HepG2 (cell line): Measurements from ENCODE around the gene ENG. TPM values are rescaled to one million over a fixed set of nuclear protein-coding genes. Genes with fewer than 3 reads are reported as not detected.

Experiments
- CBX2 ChIP-seq, 2 experiments: fragments of 200-600 bp in 1 of 2; sonication (generic); formaldehyde crosslinking in 1 of 2; IDR thresholded peaks; 2 replicates each; pipeline versions ENCODE4 v1.7.0 to v1.8.1; 2018 to 2022; ENCODE audit warnings: low read depth in 2 of 2, low read length in 1 of 2, mild to moderate bottlenecking in 1 of 2, missing genetic modification reagents in 1 of 2
- ELF3 ChIP-seq: IDR thresholded peaks from 2 replicates; pipeline ENCODE4 v1.6.1; 2016; ENCODE audit warnings: missing genetic modification reagents, missing compliant biosample characterization
- ERF ChIP-seq: IDR thresholded peaks from 2 replicates; pipeline ENCODE4 v1.6.1; 2018; ENCODE audit warnings: missing biosample characterization, missing genetic modification reagents
- HMGA1 ChIP-seq: sonication (generic); formaldehyde crosslinking; conservative IDR thresholded peaks from 2 replicates; pipeline ENCODE4 v1.4.0; 2020; ENCODE audit warnings: missing genetic modification reagents
- HNRNPL ChIP-seq: fragments of 200-400 bp; formaldehyde crosslinking; IDR thresholded peaks from 2 replicates; pipeline ENCODE4 v1.6.1; 2017; ENCODE audit warnings: mild to moderate bottlenecking, low read depth, low read length
- NKX3-1 ChIP-seq: sonication (generic); formaldehyde crosslinking; IDR thresholded peaks from 2 replicates; pipeline ENCODE4 v1.5.0; 2020; ENCODE audit warnings: missing genetic modification reagents
- SMARCC2 ChIP-seq: fragments of 450-650 bp; IDR thresholded peaks from 2 replicates; pipeline ENCODE4 v1.6.1; 2017; ENCODE audit warnings: antibody characterized with exemption, mild to moderate bottlenecking
- ZBTB7B ChIP-seq: sonication (generic); formaldehyde crosslinking; IDR thresholded peaks from 2 replicates; pipeline ENCODE4 v1.4.0; 2020; ENCODE audit warnings: missing genetic modification reagents
- ZNF274 ChIP-seq: sonication (generic); formaldehyde crosslinking; IDR thresholded peaks from 2 replicates; pipeline ENCODE4 v1.5.1; 2020; ENCODE audit warnings: mild to moderate bottlenecking, missing genetic modification reagents
- ZNF430 ChIP-seq: sonication (generic); formaldehyde crosslinking; IDR thresholded peaks from 2 replicates; pipeline ENCODE4 v1.9.0; 2021; ENCODE audit warnings: mild to moderate bottlenecking, missing genetic modification reagents
- ZNF446 ChIP-seq: sonication (generic); formaldehyde crosslinking; IDR thresholded peaks from 2 replicates; pipeline ENCODE4 v1.5.0; 2020; ENCODE audit warnings: mild to moderate bottlenecking, missing genetic modification reagents
- ZNF790 ChIP-seq: sonication (generic); formaldehyde crosslinking; IDR thresholded peaks from 2 replicates; pipeline ENCODE4 v1.8.0; 2022; ENCODE audit warnings: missing genetic modification reagents, mild to moderate bottlenecking, borderline replicate concordance
- polyA plus RNA-seq, 8 experiments: library from polyadenylated mRNA; depleted of rRNA in 3 of 8; stranded (reverse) in 7 of 8; unstranded in 1 of 8; fragments of >200 nt; fragmentation: Illumina TruSeq in 4 of 8; extraction: Trizol in 4 of 8; gene quantifications; 2 replicates each; pipeline versions ENCODE4 v1.2.1 to v1.2.3, GENCODE V29; 2011 to 2016; ENCODE audit warnings: low read depth in 4 of 8, missing spikeins in 1 of 8, mixed read lengths in 1 of 8; ENCODE audit not compliant: insufficient read depth in 1 of 8
- total RNA-seq, 5 experiments: library from RNA; depleted of rRNA; stranded (reverse); fragments of >200 nt; fragmentation: Illumina TruSeq; extraction: Trizol; gene quantifications; 2 replicates each; pipeline ENCODE4 v1.2.3, GENCODE V29; 2016; ENCODE audit warnings: low read depth in 1 of 5
- TF ChIP-seq, protein P1 (sequence below): IDR thresholded peaks from 2 replicates; pipeline ENCODE4 v1.6.1; 2012; ENCODE audit warnings: inconsistent platforms
- TF ChIP-seq, protein P2 (sequence below): sonication (generic); formaldehyde crosslinking; IDR thresholded peaks from 2 replicates; pipeline ENCODE4 v1.4.0; 2020; ENCODE audit warnings: mild to moderate bottlenecking, missing genetic modification reagents
- TF ChIP-seq, protein P3 (sequence below): sonication (generic); formaldehyde crosslinking; IDR thresholded peaks from 2 replicates; pipeline ENCODE4 v1.8.0; 2022; ENCODE audit warnings: mild to moderate bottlenecking, missing genetic modification reagents, borderline replicate concordance
- TF ChIP-seq, protein P4 (sequence below): sonication (generic); formaldehyde crosslinking; IDR thresholded peaks from 2 replicates; pipeline ENCODE4 v1.4.0; 2020; ENCODE audit warnings: missing genetic modification reagents

ENG gene
- total and polyA plus RNA-seq, 2 of the 13 experiments (the other 11 are each of a cell fraction or from before 2014, with no cell fraction given) = 0.02 to 1.1 TPM

DNA sequence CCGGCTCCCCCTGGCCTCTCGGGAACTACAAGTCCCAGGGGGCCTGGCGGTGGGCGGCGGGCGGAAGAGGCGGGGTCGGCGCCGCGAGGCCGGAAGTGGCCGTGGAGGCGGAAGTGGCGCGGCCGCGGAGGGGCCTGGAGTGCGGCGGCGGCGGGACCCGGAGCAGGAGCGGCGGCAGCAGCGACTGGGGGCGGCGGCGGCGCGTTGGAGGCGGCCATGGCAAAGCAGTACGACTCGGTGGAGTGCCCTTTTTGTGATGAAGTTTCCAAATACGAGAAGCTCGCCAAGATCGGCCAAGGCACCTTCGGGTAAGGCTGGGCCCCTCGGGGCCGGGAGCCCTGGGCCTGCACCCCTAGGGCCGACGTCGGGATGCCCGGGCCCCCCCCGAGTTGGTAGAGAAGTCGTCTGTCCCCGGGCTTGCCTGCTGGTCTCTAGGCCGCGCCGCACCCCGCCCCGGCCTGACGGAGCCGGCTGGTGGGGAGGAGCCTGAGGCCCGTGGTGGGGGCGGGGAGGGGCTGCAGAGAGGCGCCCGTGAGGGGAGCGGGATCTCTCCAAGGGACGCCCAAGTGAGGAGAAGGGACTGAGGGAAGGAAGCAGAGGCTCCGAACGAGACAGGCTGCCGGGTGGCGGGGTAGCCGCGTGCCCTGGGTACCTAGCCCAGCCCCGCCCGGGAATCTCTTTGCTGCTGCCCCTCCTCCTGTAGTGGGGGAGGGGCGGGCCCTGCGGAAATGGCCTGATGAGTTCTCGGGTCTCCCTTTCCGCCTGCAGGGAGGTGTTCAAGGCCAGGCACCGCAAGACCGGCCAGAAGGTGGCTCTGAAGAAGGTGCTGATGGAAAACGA is 68.3 kb downstream of the ENG start, which contains the start of gene CDK9 (continued):
- no peak for TF ChIP-seq CBX2 (IDR thresholded peaks at IDR 0.05; ENCODE audit: low read depth, low read length)
- no peak for TF ChIP-seq CBX2 (CRISPR knock-in tag; IDR thresholded peaks at IDR 0.05; ENCODE audit: low read depth)
- TF ChIP-seq, protein P1, sequence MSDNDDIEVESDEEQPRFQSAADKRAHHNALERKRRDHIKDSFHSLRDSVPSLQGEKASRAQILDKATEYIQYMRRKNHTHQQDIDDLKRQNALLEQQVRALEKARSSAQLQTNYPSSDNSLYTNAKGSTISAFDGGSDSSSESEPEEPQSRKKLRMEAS = peak; percentile 27
- peak; percentile 57; the same call in 1 of the 2 replicates for TF ChIP-seq ELF3 (CRISPR knock-in tag)
- TF ChIP-seq ZNF274 = peak; percentile 55; the same call in 1 of the 2 replicates
- TF ChIP-seq, protein P2, sequence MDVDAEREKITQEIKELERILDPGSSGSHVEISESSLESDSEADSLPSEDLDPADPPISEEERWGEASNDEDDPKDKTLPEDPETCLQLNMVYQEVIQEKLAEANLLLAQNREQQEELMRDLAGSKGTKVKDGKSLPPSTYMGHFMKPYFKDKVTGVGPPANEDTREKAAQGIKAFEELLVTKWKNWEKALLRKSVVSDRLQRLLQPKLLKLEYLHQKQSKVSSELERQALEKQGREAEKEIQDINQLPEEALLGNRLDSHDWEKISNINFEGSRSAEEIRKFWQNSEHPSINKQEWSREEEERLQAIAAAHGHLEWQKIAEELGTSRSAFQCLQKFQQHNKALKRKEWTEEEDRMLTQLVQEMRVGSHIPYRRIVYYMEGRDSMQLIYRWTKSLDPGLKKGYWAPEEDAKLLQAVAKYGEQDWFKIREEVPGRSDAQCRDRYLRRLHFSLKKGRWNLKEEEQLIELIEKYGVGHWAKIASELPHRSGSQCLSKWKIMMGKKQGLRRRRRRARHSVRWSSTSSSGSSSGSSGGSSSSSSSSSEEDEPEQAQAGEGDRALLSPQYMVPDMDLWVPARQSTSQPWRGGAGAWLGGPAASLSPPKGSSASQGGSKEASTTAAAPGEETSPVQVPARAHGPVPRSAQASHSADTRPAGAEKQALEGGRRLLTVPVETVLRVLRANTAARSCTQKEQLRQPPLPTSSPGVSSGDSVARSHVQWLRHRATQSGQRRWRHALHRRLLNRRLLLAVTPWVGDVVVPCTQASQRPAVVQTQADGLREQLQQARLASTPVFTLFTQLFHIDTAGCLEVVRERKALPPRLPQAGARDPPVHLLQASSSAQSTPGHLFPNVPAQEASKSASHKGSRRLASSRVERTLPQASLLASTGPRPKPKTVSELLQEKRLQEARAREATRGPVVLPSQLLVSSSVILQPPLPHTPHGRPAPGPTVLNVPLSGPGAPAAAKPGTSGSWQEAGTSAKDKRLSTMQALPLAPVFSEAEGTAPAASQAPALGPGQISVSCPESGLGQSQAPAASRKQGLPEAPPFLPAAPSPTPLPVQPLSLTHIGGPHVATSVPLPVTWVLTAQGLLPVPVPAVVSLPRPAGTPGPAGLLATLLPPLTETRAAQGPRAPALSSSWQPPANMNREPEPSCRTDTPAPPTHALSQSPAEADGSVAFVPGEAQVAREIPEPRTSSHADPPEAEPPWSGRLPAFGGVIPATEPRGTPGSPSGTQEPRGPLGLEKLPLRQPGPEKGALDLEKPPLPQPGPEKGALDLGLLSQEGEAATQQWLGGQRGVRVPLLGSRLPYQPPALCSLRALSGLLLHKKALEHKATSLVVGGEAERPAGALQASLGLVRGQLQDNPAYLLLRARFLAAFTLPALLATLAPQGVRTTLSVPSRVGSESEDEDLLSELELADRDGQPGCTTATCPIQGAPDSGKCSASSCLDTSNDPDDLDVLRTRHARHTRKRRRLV = no peak
- TF ChIP-seq, protein P3, sequence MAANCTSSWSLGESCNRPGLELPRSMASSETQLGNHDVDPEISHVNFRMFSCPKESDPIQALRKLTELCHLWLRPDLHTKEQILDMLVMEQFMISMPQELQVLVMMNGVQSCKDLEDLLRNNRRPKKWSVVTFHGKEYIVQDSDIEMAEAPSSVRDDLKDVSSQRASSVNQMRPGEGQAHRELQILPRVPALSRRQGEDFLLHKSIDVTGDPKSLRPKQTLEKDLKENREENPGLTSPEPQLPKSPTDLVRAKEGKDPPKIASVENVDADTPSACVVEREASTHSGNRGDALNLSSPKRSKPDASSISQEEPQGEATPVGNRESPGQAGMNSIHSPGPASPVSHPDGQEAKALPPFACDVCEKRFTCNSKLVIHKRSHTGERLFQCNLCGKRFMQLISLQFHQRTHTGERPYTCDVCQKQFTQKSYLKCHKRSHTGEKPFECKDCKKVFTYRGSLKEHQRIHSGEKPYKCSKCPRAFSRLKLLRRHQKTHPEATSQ = peak; percentile 65; the same call in 1 of the 2 replicates
- no peak for TF ChIP-seq SMARCC2
- TF ChIP-seq ZBTB7B (CRISPR knock-in tag) = no peak
- TF ChIP-seq NKX3-1 (CRISPR knock-in tag) = peak; percentile 69; the same call in 1 of the 2 replicates
- TF ChIP-seq HNRNPL = 0 out of 2 replicates have a peak, but pooled peaks have one; percentile 22
- TF ChIP-seq ZNF790 = peak; percentile 81; the same call in 1 of the 2 replicates
- peak; percentile 21; the same call in 1 of the 2 replicates for TF ChIP-seq ERF
- TF ChIP-seq, protein P4, sequence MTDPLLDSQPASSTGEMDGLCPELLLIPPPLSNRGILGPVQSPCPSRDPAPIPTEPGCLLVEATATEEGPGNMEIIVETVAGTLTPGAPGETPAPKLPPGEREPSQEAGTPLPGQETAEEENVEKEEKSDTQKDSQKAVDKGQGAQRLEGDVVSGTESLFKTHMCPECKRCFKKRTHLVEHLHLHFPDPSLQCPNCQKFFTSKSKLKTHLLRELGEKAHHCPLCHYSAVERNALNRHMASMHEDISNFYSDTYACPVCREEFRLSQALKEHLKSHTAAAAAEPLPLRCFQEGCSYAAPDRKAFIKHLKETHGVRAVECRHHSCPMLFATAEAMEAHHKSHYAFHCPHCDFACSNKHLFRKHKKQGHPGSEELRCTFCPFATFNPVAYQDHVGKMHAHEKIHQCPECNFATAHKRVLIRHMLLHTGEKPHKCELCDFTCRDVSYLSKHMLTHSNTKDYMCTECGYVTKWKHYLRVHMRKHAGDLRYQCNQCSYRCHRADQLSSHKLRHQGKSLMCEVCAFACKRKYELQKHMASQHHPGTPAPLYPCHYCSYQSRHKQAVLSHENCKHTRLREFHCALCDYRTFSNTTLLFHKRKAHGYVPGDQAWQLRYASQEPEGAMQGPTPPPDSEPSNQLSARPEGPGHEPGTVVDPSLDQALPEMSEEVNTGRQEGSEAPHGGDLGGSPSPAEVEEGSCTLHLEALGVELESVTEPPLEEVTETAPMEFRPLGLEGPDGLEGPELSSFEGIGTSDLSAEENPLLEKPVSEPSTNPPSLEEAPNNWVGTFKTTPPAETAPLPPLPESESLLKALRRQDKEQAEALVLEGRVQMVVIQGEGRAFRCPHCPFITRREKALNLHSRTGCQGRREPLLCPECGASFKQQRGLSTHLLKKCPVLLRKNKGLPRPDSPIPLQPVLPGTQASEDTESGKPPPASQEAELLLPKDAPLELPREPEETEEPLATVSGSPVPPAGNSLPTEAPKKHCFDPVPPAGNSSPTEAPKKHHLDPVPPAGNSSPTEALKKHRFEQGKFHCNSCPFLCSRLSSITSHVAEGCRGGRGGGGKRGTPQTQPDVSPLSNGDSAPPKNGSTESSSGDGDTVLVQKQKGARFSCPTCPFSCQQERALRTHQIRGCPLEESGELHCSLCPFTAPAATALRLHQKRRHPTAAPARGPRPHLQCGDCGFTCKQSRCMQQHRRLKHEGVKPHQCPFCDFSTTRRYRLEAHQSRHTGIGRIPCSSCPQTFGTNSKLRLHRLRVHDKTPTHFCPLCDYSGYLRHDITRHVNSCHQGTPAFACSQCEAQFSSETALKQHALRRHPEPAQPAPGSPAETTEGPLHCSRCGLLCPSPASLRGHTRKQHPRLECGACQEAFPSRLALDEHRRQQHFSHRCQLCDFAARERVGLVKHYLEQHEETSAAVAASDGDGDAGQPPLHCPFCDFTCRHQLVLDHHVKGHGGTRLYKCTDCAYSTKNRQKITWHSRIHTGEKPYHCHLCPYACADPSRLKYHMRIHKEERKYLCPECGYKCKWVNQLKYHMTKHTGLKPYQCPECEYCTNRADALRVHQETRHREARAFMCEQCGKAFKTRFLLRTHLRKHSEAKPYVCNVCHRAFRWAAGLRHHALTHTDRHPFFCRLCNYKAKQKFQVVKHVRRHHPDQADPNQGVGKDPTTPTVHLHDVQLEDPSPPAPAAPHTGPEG (CRISPR knock-in tag) = peak; percentile 66
- no peak for TF ChIP-seq HMGA1
- TF ChIP-seq ZNF446 (CRISPR knock-in tag) = 0 out of 2 replicates have a peak, but pooled peaks have one; percentile 41
- TF ChIP-seq ZNF430 (CRISPR knock-in tag) = no peak
